Measurements from ENCODE around the gene ARHGEF9. TPM values are rescaled to one million over a fixed set of nuclear protein-coding genes. Genes with fewer than 3 reads are reported as not detected.

Gene ARHGEF9
- total and polyA plus RNA-seq, 2 of the 8 experiments (the other 6 are each of a cell fraction or from before 2014, with no cell fraction given): 28.7 to 31.8 TPM

- Histone ChIP-seq H3K4me2 (ENCODE audit: insufficient read depth in 1 of 2, low read depth in 2 of 2, low read length in 2 of 2) (no peak overlapping the region), H2BK120ac (replicated peaks; ENCODE audit: low read depth, low read length) (no peak overlapping the region), H3K4ac (replicated peaks; ENCODE audit: insufficient read length, low read depth, low read length) (no peak overlapping the region), H3K9ac (replicated peaks in 1 of 4; ENCODE audit: extremely low read depth in 1 of 4, low read depth in 3 of 4, low read length in 3 of 4) (no peak overlapping the region), H3K79me2 (ENCODE audit: control insufficient read depth in 1 of 2, insufficient read depth in 2 of 2, low read length in 2 of 2) (no peaks in the 10 kb centered on the region), H4K20me1 (replicated peaks in 1 of 2; ENCODE audit: control insufficient read depth in 1 of 2, insufficient read depth in 2 of 2, low read length in 2 of 2) (no peaks in the 10 kb centered on the region), H3K23ac (ENCODE audit: insufficient read length) (no peak overlapping the region), H4K5ac (ENCODE audit: insufficient read length, low read depth, low read length) (no peak overlapping the region), H3K9me3 (ENCODE audit: insufficient read depth in 2 of 2, low read depth in 1 of 2, low read length in 1 of 2) (no peaks in the 10 kb centered on the region), H2AFZ (ENCODE audit: low read length) (no peak overlapping the region), H3K56ac (replicated peaks; ENCODE audit: insufficient read length, low read depth, low read length) (no peak overlapping the region), H2BK5ac (ENCODE audit: low read depth, low read length) (no peak overlapping the region), H2AK5ac (ENCODE audit: low read depth, low read length) (no peak overlapping the region), H3K27me3 (replicated peaks in 1 of 4; ENCODE audit: control insufficient read depth in 3 of 4, extremely low read depth in 1 of 4, insufficient read depth in 3 of 4, low read length in 3 of 4) (no peaks in the 10 kb centered on the region), H3K4me3 (ENCODE audit: extremely low read depth in 1 of 4, insufficient read depth in 2 of 4, low read depth in 3 of 4, low read length in 4 of 4) (no peak overlapping the region), H3K14ac (ENCODE audit: insufficient read length) (no peak overlapping the region), H3K27ac (ENCODE audit: low read depth, low read length) (no peak overlapping the region), H2BK12ac (ENCODE audit: low read depth, low read length) (no peak overlapping the region), H4K91ac (replicated peaks; ENCODE audit: insufficient read length, low read length) (no peak overlapping the region), H2BK20ac (ENCODE audit: low read length) (no peak overlapping the region), H3K4me1 (replicated peaks in 1 of 4; ENCODE audit: control insufficient read depth in 3 of 4, insufficient read depth in 4 of 4, low read length in 3 of 4) (no peaks in the 10 kb centered on the region), H3K18ac (ENCODE audit: extremely low read depth, low read length) (no peak overlapping the region), H3K36me3 (ENCODE audit: control insufficient read depth in 2 of 4, insufficient read depth in 4 of 4, low read length in 3 of 4) (peaks cover 0 to 15% (median 4%) of the 10 kb centered on the region in 4 experiments; a peak in 2 of 8 replicates), H3K79me1 (ENCODE audit: low read depth, low read length) (no peaks in the 10 kb centered on the region), H2BK15ac (ENCODE audit: low read length) (no peak overlapping the region), H4K8ac (ENCODE audit: extremely low read depth, insufficient read depth, low read length) (no peak overlapping the region), H3K23me2 (ENCODE audit: low read depth, low read length) (no peaks in the 10 kb centered on the region)
- TF ChIP-seq POLR2A (IDR thresholded peaks at IDR 0.05; ENCODE audit: control extremely low read depth in 1 of 2, low read depth in 2 of 2, low read length in 2 of 2) (no peak), GTF2F1 (IDR thresholded peaks at IDR 0.05; ENCODE audit: borderline replicate concordance, low read depth, low read length) (no peak), YY1 (IDR thresholded peaks at IDR 0.05; ENCODE audit: low read depth, low read length) (no peak), RAD21 (IDR thresholded peaks at IDR 0.05 in 1 of 2, conservative IDR thresholded peaks at IDR 0.05 in 1 of 2; ENCODE audit: low read depth in 2 of 2, low read length in 2 of 2) (no peak), SIN3A (conservative IDR thresholded peaks at IDR 0.05 in 1 of 2, IDR thresholded peaks at IDR 0.05 in 1 of 2; ENCODE audit: low read depth in 1 of 2, low read length in 2 of 2) (no peak), SIX5 (IDR thresholded peaks at IDR 0.05; ENCODE audit: low read depth, low read length) (no peak), SAP30 (IDR thresholded peaks at IDR 0.05; ENCODE audit: insufficient read depth, insufficient replicate concordance, low read length) (no peak), ASH2L (IDR thresholded peaks at IDR 0.05; ENCODE audit: low read length) (no peak), POLR2AphosphoS5 (IDR thresholded peaks at IDR 0.05; ENCODE audit: low read depth, low read length) (no peak), KDM1A (IDR thresholded peaks at IDR 0.05; ENCODE audit: borderline replicate concordance, low read length) (no peak)
- TF ChIP-seq, protein P1, sequence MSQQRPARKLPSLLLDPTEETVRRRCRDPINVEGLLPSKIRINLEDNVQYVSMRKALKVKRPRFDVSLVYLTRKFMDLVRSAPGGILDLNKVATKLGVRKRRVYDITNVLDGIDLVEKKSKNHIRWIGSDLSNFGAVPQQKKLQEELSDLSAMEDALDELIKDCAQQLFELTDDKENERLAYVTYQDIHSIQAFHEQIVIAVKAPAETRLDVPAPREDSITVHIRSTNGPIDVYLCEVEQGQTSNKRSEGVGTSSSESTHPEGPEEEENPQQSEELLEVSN (IDR thresholded peaks at IDR 0.05): no peak
- CTCF ChIA-PET (ENCODE audit: partially characterized antibody): no interaction called here
- no peak for DNase-seq (ENCODE audit: low read depth in 1 of 2, low spot score in 2 of 2)
- peak; percentile 36 for FAIRE-seq
- POLR2A ChIA-PET (ENCODE audit: partially characterized antibody): no interaction called here
Measured at GRCh38 chrX:63664741-63665140, 120.3 kb downstream of the ARHGEF9 start.
